Right ventricle myocardium superior (tissue), 1 donor: ENCODE results near the gene DKK1. TPM values are rescaled to one million over a fixed set of nuclear protein-coding genes. Genes with fewer than 3 reads are reported as not detected.
"Not testable (repeated sequence)": the region's sequence is repeated elsewhere in the genome, so short reads cannot be mapped to it uniquely, and the experiment has no call there.

ENCODE experiments used
- ATAC-seq: fragments of 200-7000 bp; cut with Tn5 transposase; one replicate; pipeline ENCODE4 v1.9.1; 2020; ENCODE audit warnings: mild to moderate bottlenecking; ENCODE audit not compliant: poor library complexity
- DNase-seq: peaks from one replicate; pipeline ENCODE4 v3.0.0-alpha.2; 2020
- intact Hi-C: fragments of 100-400 bp; cut with DNase I; formaldehyde crosslinking; loops from one replicate; pipeline ENCODE4 v1.11.2; 2022
- total RNA-seq: library from RNA; stranded (reverse); fragmentation: NEBNext Ultra II Directional; extraction: Animal tissue kit (Norgen Biotek cat#: 25700); gene quantifications from one replicate; pipeline ENCODE4 v1.2.1, GENCODE V29; 2021
- donor health status: DM: no; HTN: yes; CAD: no; lungs with severe emphysema.

The DKK1 gene
- total RNA-seq, 1 donor from 2014 or later: not detected

GRCh38 chr10:52351914-52352330 is 37.8 kb downstream of the DKK1 start:
- intact Hi-C loops: no loop called here
- no peak for DNase-seq

DNA sequence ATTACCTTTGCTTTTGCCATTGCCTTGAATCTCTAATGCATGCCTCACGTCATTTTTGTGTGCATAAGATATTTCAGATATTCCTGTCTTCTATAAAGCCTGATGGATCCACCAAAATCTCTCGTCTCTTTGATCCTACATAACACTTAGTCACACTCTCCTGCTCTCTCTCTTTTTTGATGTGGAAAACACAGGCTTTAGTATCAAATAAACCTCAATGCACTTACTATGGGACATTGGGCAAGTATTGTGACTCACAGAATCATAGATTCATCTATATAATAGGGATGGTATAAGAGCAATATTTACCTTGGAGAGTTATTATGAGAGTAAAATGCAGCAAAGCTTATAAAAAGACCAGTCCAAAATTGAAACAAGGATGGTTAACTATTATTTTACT is 39.1 kb downstream of the DKK1 start:
- ATAC-seq: no peak
- intact Hi-C loops: no loop called here
- no peak for DNase-seq

More at GRCh38 chr10:52351914-52352330, 37.8 kb downstream of the DKK1 start:
- ATAC-seq: no peak

DNA sequence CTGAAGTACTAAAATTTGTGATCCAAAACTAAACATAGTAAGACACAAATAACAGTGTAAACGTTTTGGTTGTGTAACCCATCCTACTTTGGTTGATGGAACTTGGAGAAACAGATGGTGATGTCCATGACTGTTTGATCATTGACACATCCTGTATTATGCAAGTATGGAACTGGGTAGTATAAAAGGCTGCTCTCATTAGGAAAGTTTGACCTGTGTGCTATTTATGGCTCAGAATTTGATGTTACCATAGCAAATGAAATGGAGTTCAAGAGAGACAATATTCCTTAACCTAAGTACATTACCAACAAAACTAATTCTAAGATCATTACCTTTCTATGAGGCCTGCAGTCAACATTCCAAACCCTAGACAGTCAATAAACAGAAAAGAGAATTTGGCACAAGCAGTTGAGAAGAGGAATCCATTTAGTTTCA is 39.9 kb downstream of the DKK1 start:
- DNase-seq (no peak), ATAC-seq (no peak)
- intact Hi-C loops: no loop called here

DNA sequence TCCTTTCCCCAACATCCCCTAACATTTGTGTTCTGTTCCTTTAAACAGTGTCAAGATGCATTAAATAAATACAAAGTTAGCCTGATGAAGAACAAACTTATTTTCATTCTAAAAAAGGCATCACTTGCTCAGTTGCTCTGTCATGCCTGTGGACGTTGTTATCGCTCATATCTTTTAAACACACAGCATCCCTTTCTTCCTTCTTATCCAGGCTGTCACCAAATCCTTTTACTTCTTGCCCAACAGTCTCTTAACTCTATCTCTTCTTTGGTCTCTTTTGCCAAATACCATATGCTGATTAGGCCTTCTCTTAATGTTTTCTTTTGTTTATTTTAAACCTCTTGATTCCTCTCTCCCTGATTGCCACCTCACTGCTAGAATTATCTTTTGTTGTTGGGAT is 43.9 kb downstream of the DKK1 start:
- no peak for DNase-seq
- ATAC-seq: no peak
- intact Hi-C loops: no loop called here

GRCh38 chr10:52359441-52359840 is 45.4 kb downstream of the DKK1 start:
- no peak for DNase-seq
- ATAC-seq: no peak
- intact Hi-C loops: no loop called here

DNA sequence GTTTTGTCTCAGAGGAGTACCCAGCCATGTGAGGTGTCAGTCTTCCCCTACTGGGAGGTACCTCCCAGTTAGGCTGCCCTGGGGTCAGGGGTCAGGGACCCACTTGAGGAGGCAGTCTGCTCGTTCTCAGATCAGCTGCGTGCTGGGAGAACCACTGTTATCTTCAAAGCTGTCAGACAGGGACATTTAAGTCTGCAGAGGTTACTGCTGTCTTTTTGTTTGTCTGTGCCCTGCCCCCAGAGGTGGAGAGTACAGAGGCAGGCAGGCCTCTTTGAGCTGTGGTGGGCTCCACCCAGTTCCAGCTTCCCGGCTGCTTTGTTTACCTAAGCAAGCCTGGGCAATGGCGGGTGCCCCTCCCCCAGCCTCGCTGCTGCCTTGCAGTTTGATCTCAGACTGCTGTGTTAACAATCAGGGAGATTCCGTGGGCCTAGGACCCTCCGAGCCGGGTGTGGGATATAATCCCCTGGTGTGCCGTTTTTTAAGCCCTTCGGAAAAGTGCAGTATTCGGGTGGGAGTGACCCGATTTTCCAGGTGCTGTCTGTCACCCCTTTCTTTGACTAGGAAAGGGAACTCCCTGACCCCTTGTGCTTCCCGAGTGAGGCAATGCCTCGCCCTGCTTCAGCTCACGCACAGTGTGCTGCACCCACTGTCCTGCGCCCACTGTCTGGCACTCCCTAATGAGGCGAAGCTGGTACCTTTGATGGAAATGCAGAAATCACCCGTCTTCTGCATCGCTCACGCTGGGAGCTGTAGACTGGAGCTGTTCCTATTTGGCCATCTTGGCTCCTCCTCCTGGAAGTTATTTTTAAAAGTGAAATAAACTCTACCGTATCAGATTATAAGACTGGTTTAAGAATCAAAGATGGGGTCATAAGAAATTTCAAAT is 51.7 kb downstream of the DKK1 start:
- DNase-seq, ATAC-seq, intact Hi-C loops: not testable (repeated sequence)
